Activated effector memory CD4-positive, alpha-beta T cell treated with Interleukin-2 at 50 U/mL for 16 hours (primary cell): ENCODE data around the gene AFG1L.
"Not testable (repeated sequence)": the region's sequence is repeated elsewhere in the genome, so short reads cannot be mapped to it uniquely, and the experiment has no call there.

Experiments
- DNase-seq: peaks from one replicate; pipeline ENCODE4 v3.0.0-alpha.2; 2020

The AFG1L gene

DNA sequence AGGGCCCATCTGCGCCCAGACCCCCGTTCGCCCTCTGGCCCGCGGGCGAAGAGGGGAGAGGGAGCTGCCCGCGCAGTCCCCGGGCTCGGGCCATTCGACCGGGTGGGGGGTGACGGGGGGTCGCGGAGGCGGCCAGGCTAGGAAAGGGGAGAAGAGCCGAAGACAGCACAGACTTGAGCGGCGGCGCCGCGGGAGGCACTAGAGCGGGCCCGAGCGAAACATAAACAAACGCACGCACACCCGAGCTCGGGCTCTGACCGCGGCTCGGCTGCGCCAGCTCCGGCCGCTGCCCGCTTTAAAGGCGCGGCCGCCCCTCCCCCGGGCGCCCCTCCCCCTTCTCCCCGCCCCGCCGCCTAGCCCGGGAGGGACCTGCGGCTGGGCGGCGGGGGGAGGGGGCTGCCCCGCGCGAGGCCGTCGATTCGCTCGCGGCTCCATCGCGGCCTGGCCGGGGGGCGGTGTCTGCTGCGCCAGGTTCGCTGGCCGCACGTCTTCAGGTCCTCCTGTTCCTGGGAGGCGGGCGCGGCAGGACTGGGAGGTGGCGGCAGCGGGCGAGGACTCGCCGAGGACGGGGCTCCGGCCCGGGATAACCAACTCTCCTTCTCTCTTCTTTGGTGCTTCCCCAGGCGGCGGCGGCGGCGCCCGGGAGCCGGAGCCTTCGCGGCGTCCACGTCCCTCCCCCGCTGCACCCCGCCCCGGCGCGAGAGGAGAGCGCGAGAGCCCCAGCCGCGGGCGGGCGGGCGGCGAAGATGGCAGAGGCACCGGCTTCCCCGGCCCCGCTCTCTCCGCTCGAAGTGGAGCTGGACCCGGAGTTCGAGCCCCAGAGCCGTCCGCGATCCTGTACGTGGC is 265.8 kb downstream of the AFG1L start, which contains the start of gene FOXO3:
Gene FOXO3 (plus strand): TSS at position 455 of the 846 bp plus-strand sequence. CDS start 292 bp downstream, at position 747.
- DNase-seq, result peak; percentile 53

DNA sequence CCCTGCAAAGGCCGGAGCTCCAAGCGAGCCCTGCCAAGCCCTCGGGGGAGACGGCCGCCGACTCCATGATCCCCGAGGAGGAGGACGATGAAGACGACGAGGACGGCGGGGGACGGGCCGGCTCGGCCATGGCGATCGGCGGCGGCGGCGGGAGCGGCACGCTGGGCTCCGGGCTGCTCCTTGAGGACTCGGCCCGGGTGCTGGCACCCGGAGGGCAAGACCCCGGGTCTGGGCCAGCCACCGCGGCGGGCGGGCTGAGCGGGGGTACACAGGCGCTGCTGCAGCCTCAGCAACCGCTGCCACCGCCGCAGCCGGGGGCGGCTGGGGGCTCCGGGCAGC is 266.4 kb downstream of the AFG1L start:
- not testable (repeated sequence) for DNase-seq

DNA sequence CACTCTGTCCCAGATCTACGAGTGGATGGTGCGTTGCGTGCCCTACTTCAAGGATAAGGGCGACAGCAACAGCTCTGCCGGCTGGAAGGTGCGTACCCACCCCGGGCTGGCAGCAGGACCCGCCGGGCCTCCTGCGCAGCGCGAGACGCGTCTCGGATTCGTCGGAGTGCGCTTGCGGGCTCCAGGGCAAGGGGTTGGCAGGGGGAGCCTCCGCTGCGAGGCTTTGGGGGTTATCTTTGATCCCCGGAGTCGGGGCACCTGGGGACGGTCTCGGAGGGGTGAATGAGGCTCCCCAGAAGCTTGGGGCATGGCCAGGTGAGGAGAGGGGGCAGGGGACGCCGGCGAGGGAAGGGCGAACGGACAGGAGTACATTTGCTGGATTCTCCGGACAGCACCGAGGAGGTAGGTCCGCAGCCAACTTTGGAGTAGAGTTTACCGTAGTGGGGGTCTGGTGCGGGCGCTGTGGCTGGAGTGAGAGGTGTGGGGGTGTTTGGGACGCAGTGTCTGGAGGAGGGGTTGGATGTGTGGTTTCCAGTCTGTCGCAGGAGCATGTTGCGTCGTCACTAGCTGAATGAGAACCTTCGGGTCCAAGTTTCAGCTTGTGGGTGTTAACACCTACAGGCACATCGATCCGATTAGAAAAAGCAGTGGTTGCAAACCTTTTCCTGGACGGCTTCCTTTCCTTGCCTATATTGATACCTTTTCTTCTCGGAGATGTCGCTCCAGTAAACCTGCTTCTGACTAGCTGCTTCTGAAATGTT is 267.1 kb downstream of the AFG1L start:
- no peak for DNase-seq

DNA sequence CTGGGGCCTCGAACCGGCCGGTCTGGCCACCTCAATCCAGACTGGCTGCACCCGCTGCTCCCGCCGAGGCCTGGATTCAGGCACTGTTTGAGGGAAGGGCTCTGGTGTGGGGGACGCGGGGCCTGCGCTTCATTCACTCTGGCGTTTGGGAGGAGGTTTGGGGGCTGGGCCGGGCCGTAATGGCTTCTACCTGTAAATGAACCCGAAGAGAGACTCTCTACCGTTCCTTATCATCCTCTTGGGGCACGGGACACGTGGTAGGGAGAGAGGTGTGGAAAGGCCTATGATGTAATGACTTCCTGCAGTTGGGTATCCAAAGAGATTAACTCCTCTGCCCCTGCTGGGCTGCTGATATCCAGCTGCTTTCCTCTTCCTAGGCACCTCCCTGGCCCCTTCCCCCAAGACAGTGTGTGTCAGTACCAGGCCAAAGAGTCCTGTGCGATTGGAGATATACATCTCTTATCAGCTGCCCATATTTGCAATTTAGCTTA is 267.7 kb downstream of the AFG1L start:
- no peak for DNase-seq

DNA sequence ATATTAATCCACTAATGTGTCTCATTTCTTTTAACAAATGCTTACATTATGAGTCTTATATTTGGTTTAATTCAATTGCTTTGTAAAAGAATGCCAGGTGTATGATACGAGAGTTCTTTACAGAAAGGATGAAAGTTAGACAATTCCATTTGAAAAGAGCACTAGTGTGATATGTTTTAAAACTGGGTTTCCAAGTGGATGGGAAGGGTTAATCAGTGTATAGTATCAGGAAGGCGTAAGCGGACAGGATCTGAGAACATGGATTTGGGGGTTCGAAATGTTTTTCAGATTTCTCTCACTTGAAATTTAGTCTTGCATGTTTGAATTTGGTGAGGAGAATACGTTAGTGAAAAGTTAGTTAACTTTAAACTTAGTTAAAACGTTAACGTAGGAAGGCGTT is 268.4 kb downstream of the AFG1L start:
- DNase-seq, result no peak

DNA sequence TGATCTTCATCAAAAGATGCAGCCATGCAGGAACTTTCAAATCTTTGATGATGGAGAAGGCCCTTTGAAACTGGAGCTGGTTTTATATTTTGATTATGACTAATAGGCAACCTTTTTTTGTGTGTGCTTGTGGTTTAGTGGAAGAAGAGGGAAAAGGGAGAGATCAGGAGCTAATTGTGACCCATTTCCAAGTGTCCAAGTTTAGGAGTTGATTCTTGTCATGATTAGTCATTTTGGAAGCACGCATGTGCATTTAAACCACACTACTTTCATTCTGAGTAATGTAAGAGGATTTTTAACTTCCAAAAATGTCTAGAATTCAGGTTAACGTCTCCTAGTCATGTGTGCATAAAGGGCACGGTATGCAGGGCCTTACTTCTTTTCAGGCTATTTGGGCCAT is 269.3 kb downstream of the AFG1L start:
- DNase-seq, result no peak

DNA sequence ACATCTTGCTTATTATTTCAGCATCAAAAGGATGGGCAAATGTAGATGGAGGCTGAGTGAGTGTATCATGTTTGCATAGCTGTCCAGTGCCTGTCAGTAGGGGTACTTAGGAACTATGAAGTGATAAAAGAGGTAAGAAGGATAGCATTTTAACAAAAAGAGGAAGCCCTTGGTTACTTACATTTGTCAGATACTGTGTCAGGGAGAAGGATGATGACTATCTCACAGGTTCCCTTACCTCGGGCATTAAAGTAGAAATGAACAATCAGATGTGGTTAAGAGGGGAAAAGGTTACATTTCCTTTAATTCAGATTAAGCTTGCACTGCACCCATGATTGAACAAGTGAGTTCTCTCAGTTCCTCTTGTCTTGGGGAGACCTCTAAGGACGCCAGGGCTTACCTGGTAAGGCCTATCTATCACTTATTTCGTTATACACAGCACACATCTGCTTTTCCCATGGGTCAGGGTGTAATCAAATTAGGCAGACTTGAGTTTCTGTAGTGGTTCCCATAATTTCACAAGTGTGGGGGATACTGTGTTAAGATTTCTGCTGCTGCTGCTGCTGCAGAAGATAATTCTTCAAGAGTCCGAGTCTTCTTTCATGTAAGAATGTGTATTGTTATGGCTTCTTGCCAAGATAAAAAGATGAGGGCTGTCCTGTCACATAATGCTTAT is 270.4 kb downstream of the AFG1L start:
- no peak for DNase-seq

DNA sequence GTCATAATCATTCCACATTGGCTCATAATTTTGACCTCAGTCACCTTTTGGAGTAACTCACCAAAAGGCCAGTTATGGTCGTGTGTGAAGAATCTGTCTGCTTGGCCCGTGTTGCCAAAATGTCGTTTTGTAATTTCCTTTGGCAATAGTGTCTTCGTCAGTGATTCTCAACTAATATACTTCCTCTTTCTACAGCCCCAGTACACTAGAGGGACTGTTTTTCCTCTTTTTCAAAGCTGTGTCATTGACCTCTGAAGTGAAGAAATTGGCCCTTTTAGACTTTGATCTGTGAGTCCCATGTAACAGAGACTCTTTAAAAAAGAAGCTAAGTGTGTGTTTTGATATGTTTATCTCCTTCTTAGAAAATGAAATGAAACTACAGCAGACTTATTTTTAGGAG is 271.0 kb downstream of the AFG1L start:
- no peak for DNase-seq

DNA sequence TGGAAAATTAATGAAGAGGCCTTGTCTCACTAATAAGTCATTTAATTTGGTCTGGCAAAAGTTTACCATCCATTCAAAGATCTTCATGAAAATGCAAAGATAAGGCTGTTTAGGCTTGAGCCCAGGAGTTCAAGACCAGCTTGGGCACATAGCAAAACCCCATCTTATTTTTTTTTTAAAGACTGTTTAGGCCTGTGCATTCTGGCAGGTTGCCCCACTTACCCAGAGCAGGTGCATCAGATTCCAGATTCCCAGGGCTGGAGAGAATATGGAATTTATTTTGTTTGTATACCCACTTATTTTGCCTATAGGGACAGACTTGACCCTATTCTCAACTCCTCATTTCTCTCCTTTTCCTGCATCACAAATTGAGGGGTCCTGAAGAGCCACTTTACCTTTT is 271.6 kb downstream of the AFG1L start:
- DNase-seq, result no peak

DNA sequence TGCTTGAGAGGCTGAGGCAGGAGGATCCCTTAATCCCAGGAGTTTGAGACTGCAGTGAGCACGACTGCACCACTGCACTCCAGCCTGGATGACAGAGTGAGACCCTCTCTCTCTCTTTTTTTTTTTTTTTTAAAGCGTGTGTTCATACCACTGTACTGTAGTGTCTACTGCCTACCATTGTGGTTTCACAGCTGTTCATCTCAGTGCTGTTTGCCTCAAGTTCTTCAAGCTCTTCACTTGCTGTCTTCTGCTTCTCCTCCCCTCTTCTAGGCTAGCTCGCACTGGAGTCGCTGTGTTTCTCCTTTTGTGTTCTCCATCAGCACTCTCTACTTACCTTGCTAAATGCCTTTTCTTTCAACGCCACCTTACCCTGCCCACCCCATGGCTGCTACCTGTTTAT is 273.2 kb downstream of the AFG1L start:
- no peak for DNase-seq

DNA sequence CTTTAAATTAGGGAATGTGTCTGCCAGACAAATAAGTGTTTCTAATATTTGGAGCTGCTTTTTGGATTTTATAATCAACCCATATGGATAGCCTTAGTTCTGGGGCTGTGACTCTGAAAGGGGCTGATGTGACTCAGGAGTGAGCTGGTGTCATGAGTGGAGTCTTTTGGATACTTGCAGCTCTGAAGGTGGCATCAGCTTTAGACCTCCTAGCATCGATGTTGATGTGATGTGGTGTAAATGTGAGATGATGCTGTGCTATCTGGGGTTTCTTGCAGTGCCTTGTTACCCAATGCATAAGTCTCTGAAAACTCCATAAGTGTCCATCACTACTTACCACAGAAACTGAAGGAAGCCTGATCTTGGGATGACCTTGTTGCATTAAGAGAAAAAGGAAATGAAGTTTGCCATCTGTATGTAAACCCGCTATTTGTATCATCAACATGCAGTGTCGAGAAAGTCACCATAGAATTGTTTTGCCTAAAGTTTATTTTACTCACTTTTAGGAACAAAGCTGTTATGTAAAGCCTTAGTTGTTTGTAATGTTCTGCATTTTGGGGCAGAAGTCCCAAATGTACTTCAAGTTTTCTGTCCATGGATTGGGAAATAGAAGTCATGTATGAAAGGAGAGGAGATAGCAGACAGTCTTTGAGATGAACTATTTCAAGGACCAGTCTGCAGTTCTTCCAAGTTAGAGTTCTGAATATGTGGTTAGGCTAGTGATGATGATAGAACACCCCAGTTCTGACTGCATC is 273.9 kb downstream of the AFG1L start:
- no peak for DNase-seq

DNA sequence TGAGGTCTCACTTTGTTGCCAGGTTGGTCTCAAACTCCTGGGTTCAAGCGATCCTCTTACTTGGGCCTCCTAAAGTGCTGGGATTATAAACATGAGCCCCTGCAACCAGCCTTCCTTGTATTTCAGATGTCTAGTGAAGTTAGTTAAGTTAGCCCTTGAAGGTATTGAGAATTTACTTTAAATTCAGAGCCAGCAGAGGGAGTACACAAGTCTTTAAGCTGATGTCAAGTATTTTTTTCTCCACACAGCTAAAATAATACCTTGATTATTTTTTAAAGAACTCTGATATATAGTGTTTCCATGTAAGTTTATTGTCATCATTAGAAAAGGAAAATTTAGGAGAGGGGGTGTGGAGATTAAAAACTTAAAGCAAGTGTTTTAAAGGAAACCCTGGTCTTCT is 275.7 kb downstream of the AFG1L start:
- DNase-seq, result no peak

DNA sequence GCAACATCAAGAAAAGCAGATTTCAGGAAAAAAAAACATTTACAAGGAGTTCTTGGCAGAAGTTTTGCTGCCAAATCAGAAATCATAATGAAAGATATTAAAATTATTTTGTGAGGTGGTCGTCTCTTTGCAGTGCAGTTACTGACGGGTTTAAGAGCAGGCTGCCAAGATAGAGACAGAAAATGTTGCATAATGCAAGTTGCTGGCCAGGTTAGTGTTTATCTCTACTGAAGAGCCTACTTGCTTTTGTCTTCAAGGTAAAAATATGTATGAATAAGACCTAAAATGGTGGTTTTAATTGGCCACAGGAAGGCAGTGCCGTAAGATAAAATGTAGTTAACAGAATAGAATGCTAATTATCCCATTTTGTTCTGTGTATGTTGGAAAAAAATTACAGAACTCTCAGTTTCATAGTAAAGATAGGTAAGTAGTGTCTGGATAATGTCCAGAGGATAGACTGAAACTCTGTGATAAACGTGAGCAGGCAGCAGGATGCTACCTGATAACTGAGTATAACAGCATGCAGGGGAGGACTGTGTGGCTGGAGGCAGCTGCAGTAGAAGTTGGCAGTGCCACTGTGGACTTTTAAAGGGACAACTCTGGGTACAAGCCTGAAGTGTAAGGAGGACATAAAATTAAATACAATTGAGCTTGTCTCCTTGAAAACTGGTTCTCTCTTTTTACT is 279.7 kb downstream of the AFG1L start:
- DNase-seq, result no peak
